MCF 10A (cell line): ENCODE results near the gene ZNF219. TPM values are rescaled to one million over a fixed set of nuclear protein-coding genes. Genes with fewer than 3 reads are reported as not detected.

Experiments used
- BruUV-seq: library from RNA; stranded (reverse); fragments of 400-500 nt; replicated peaks from 2 replicates; lab custom pipeline; 2021; lab: Mats Ljungman, UMichigan
- CTCF ChIA-PET: fragments of 300-600 bp; sonication (Branson Sonifier 250); formaldehyde crosslinking; extraction: SDS; loops from one replicate; lab custom pipeline; 2021; ENCODE audit warnings: antibody characterized with exemption, inconsistent platforms; lab: Yijun Ruan, JAX
- POLR2A ChIA-PET: fragments of 300-600, 350-650 bp; sonication (Branson Sonifier 250); formaldehyde crosslinking; extraction: SDS; loops from one replicate; lab custom pipeline; 2020; ENCODE audit warnings: antibody characterized with exemption, inconsistent platforms; lab: Yijun Ruan, JAX
- DNase-seq: peaks from one replicate; pipeline ENCODE4 v3.0.0-alpha.2; 2018; ENCODE audit not compliant: unreplicated experiment
- H3K27ac Mint-ChIP-seq: one replicate; pipeline ENCODE4 v1.8.0; 2022; ENCODE audit warnings: mild to moderate bottlenecking, low read depth, mixed read lengths; ENCODE audit not compliant: unreplicated experiment
- H3K27me3 Mint-ChIP-seq: one replicate; pipeline ENCODE4 v1.8.0; 2022; ENCODE audit warnings: mixed read lengths; ENCODE audit not compliant: insufficient read depth, unreplicated experiment
- H3K36me3 Mint-ChIP-seq: one replicate; pipeline ENCODE4 v1.8.0; 2022; ENCODE audit warnings: mild to moderate bottlenecking, moderate library complexity, mixed read lengths; ENCODE audit not compliant: insufficient read depth, unreplicated experiment
- H3K4me1 Mint-ChIP-seq: one replicate; pipeline ENCODE4 v1.8.0; 2022; ENCODE audit warnings: mixed read lengths; ENCODE audit not compliant: insufficient read depth, unreplicated experiment
- H3K4me3 Mint-ChIP-seq: one replicate; pipeline ENCODE4 v1.8.0; 2022; ENCODE audit warnings: mild to moderate bottlenecking, moderate library complexity, mixed read lengths; ENCODE audit not compliant: unreplicated experiment
- H3K9me3 Mint-ChIP-seq: one replicate; pipeline ENCODE4 v1.8.0; 2022; ENCODE audit warnings: mixed read lengths; ENCODE audit not compliant: unreplicated experiment
- intact Hi-C: fragments of 100-400 bp; cut with micrococcal nuclease; formaldehyde crosslinking; loops from 2 replicates; pipeline ENCODE4 v1.14.1; 2022
- total RNA-seq: library from RNA; stranded (reverse); gene quantifications from 2 replicates; pipeline ENCODE4 v1.2.3, GENCODE V29; 2022
- TF ChIP-seq, protein P1 (sequence below): fragments of 200-600 bp; IDR thresholded peaks from one replicate; pipeline ENCODE4 v1.8.0; 2022; ENCODE audit warnings: antibody characterized with exemption, mild to moderate bottlenecking; ENCODE audit not compliant: unreplicated experiment

The ZNF219 gene
- total RNA-seq, 1 experiment from 2014 or later, result 33.8 TPM

DNA sequence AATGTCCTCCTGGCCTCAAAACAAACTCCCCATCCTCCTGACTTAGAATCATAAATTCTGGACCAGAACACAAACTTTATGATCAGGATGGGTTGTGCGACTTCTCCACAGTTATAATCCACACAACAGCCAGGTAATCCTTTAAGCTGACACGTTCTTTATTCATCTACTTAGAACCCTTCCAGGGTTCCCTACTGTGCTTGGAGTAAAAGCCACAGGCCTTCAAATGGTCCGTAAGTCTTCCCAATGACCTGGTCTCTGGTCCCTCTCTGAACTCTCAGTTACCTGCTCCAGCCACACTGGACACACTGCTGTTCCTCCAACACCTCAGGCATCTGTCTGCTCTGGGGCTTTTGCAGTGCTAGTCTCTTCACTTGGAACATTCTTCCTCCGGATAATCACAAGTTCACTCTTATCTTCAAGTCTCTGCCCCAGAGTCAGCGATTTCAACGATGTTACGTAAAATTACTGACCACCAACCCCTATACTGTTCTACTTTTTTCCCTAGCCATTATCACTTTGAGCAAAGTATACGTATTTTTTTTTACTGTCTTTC lies 58.0 kb downstream of the ZNF219 start:
- ChIA-PET CTCF (interaction anchor here (0.6 to 7.2 kb wide), 46 partner anchors 9 to 1263 kb away, joined by 3 to 391 read pairs (median 6); partner anchors contain the start of genes ARHGEF40, SLC39A2, TMEM253 and TPPP2), POLR2A (interaction anchor here (0.8 to 3.0 kb wide), 9 partner anchors 13 to 182 kb away, joined by 3 to 40 read pairs (median 5); partner anchors contain the start of gene ARHGEF40)
- Mint-ChIP-seq H3K27ac (no peak overlapping the region), H3K4me1 (peaks cover 37% of the 10 kb centered on the region), H3K4me3 (no peak overlapping the region), H3K36me3 (peaks cover 6% of the 10 kb centered on the region), H3K27me3 (no peaks in the 10 kb centered on the region), H3K9me3 (no peaks in the 10 kb centered on the region)
- TF ChIP-seq, protein P1, sequence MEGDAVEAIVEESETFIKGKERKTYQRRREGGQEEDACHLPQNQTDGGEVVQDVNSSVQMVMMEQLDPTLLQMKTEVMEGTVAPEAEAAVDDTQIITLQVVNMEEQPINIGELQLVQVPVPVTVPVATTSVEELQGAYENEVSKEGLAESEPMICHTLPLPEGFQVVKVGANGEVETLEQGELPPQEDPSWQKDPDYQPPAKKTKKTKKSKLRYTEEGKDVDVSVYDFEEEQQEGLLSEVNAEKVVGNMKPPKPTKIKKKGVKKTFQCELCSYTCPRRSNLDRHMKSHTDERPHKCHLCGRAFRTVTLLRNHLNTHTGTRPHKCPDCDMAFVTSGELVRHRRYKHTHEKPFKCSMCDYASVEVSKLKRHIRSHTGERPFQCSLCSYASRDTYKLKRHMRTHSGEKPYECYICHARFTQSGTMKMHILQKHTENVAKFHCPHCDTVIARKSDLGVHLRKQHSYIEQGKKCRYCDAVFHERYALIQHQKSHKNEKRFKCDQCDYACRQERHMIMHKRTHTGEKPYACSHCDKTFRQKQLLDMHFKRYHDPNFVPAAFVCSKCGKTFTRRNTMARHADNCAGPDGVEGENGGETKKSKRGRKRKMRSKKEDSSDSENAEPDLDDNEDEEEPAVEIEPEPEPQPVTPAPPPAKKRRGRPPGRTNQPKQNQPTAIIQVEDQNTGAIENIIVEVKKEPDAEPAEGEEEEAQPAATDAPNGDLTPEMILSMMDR, result no peak
- intact Hi-C loops, result loop anchor here (1.0 to 2.0 kb wide), 4 partner anchors 26 to 343 kb away; no protein-coding TSS in a partner anchor
- no TSS peak for BruUV-seq
- DNase-seq, result no peak

Other genes starting within 250 kb of the ZNF219 start
- not detected in 2 replicates for gene RNASE3, start 207.3 kb downstream of the ZNF219 start, total RNA-seq
- not detected in 2 replicates for gene RNASE2, start 143.2 kb downstream of the ZNF219 start, total RNA-seq
- 62.4 and 70.2 TPM in 2 replicates for gene METTL17, start 108.7 kb downstream of the ZNF219 start, total RNA-seq
- gene SLC39A2, start 99.4 kb downstream of the ZNF219 start, total RNA-seq, result not detected in 2 replicates
- 0.81 and 0.82 TPM in 2 replicates for gene NDRG2, start 73.6 kb downstream of the ZNF219 start, total RNA-seq
- not detected in 2 replicates for gene TPPP2, start 68.4 kb downstream of the ZNF219 start, total RNA-seq
- not detected in 2 replicates for gene RNASE13, start 63.8 kb downstream of the ZNF219 start, total RNA-seq
- 10.9 and 11.8 TPM in 2 replicates for gene RNASE7, start 56.3 kb downstream of the ZNF219 start, total RNA-seq
- not detected in 2 replicates for gene RNASE8, start 40.8 kb downstream of the ZNF219 start, total RNA-seq
- gene ARHGEF40, start 28.4 kb downstream of the ZNF219 start, total RNA-seq, result 3.6 and 6.7 TPM in 2 replicates
- gene TMEM253, start 2.4 kb upstream of the ZNF219 start, total RNA-seq, result 0.59 and 1.6 TPM in 2 replicates
- not detected in 2 replicates for gene OR5AU1, start 57.4 kb upstream of the ZNF219 start, total RNA-seq
- gene HNRNPC, start 170.8 kb upstream of the ZNF219 start, total RNA-seq, result 882 and 1,027 TPM in 2 replicates
- gene RPGRIP1, start 181.4 kb upstream of the ZNF219 start, total RNA-seq, result not detected in 2 replicates